Endothelial cell of umbilical vein (primary cell): ENCODE data around the gene CDX1. TPM values are rescaled to one million over a fixed set of nuclear protein-coding genes. Genes with fewer than 3 reads are reported as not detected.

Source experiments
- BruUV-seq: library from RNA; stranded (reverse); fragments of 400-500 nt; replicated peaks from 2 replicates; lab custom pipeline; 2021; lab: Mats Ljungman, UMichigan
- CTCF ChIA-PET: fragments of 300-600, 350-600 bp; sonication (Branson Sonifier 250); formaldehyde crosslinking; loops from one replicate; lab custom pipeline; 2021; ENCODE audit warnings: antibody characterized with exemption, inconsistent platforms; lab: Charles Lee
- POLR2A ChIA-PET: fragments of 300-600, 350-600 bp; sonication (Branson Sonifier 250); formaldehyde crosslinking; loops from one replicate; lab custom pipeline; 2021; ENCODE audit warnings: antibody characterized with exemption, inconsistent platforms; lab: Charles Lee
- DNase-seq: peaks from one replicate; pipeline ENCODE4 v3.0.0-alpha.2; 2011; ENCODE audit warnings: low read depth, low spot score
- FAIRE-seq: peaks from 2 replicates; lab custom pipeline; 2011; peaks lifted over from hg19 to GRCh38; lab: Jason Lieb, UNC
- H2AFZ ChIP-seq: 2 replicates; pipeline ENCODE4 v1.6.0; 2012; ENCODE audit warnings: low read depth, low read length, control low read depth, inconsistent platforms
- H3K27ac ChIP-seq: 2 replicates; pipeline ENCODE4 v1.5.1; 2011; ENCODE audit warnings: low read depth, mild to moderate bottlenecking, control low read depth, low read length, moderate library complexity; ENCODE audit not compliant: insufficient read depth
- H3K27me3 ChIP-seq, 2 experiments: 2 replicates each; pipeline versions ENCODE4 v1.6.0 to v1.6.1; 2011; ENCODE audit warnings: low read length in 2 of 2, mixed read lengths in 1 of 2; ENCODE audit not compliant: control insufficient read depth in 2 of 2, insufficient read depth in 2 of 2
- H3K36me3 ChIP-seq, 2 experiments: 2 replicates in 1 of 2; 3 replicates in 1 of 2; pipeline ENCODE4 v1.5.1; 2011; ENCODE audit warnings: low read length in 2 of 2, mild to moderate bottlenecking in 1 of 2, moderate library complexity in 1 of 2; ENCODE audit not compliant: control insufficient read depth in 2 of 2, insufficient read depth in 2 of 2; ENCODE audit errors: extremely low read depth in 1 of 2
- H3K4me1 ChIP-seq: 3 replicates; pipeline ENCODE4 v1.5.1; 2011; ENCODE audit warnings: mild to moderate bottlenecking, low read length; ENCODE audit not compliant: control insufficient read depth, insufficient read depth; ENCODE audit errors: extremely low read depth
- H3K4me2 ChIP-seq: 2 replicates; pipeline ENCODE4 v1.6.1; 2011; ENCODE audit warnings: low read length, control low read depth, mixed read lengths; ENCODE audit not compliant: insufficient read depth
- H3K4me3 ChIP-seq, 3 experiments: fragments of 200-600 bp in 1 of 3; sonication (generic), shearing (Covaris generic) in 1 of 3; replicated peaks in 1 of 3; 2 replicates each; pipeline ENCODE4 v1.5.1; 2011 to 2016; ENCODE audit warnings: control low read depth in 3 of 3, low read length in 3 of 3, mild to moderate bottlenecking in 2 of 3, inconsistent platforms in 1 of 3, low read depth in 1 of 3, moderate library complexity in 1 of 3; ENCODE audit not compliant: insufficient read depth in 1 of 3
- H3K79me2 ChIP-seq: 2 replicates; pipeline ENCODE4 v1.6.0; 2012; ENCODE audit warnings: low read length, inconsistent platforms; ENCODE audit not compliant: control insufficient read depth, insufficient read depth
- H3K9ac ChIP-seq: replicated peaks from 2 replicates; pipeline ENCODE3; 2011; ENCODE audit warnings: low read length, control low read depth; ENCODE audit not compliant: insufficient read depth; ENCODE audit errors: extremely low read depth
- H3K9me1 ChIP-seq: replicated peaks from 3 replicates; pipeline ENCODE4 v1.6.0; 2011; ENCODE audit warnings: mild to moderate bottlenecking, low read length; ENCODE audit not compliant: control insufficient read depth, insufficient read depth; ENCODE audit errors: extremely low read depth
- H3K9me3 ChIP-seq: replicated peaks from 2 replicates; pipeline ENCODE4 v1.5.1; 2012; ENCODE audit warnings: low read length, inconsistent platforms; ENCODE audit not compliant: control insufficient read depth, insufficient read depth
- H4K20me1 ChIP-seq: replicated peaks from 2 replicates; pipeline ENCODE3; 2011; ENCODE audit warnings: mild to moderate bottlenecking, low read length; ENCODE audit not compliant: control insufficient read depth, insufficient read depth; ENCODE audit errors: extremely low read depth
- CTCF ChIP-seq, 2 donors: IDR thresholded peaks; 1 replicate in 1 of 2; 2 replicates in 1 of 2; pipeline ENCODE4 v1.5.1; 2011; ENCODE audit warnings: low read length in 2 of 2, mild to moderate bottlenecking in 2 of 2, moderate library complexity in 2 of 2, control low read depth in 1 of 2, inconsistent platforms in 1 of 2, low read depth in 1 of 2; ENCODE audit not compliant: insufficient read depth in 1 of 2; ENCODE audit errors: extremely low read depth in 1 of 2
- EZH2 ChIP-seq: IDR thresholded peaks from 2 replicates; pipeline ENCODE4 v1.6.1; 2012; ENCODE audit warnings: borderline replicate concordance, low read depth, mild to moderate bottlenecking, moderate library complexity, low read length, inconsistent platforms; ENCODE audit not compliant: severe bottlenecking
- FOS ChIP-seq: IDR thresholded peaks from 2 replicates; pipeline ENCODE4 v1.6.1; 2011; ENCODE audit warnings: mild to moderate bottlenecking, low read length, moderate library complexity, borderline replicate concordance; ENCODE audit not compliant: insufficient read depth
- GATA2 ChIP-seq: IDR thresholded peaks from 2 replicates; pipeline ENCODE4 v1.7.0; 2011; ENCODE audit warnings: low read depth, mild to moderate bottlenecking, moderate library complexity, mixed read lengths, low read length; ENCODE audit not compliant: insufficient read length, insufficient read depth
- JUN ChIP-seq: IDR thresholded peaks from 2 replicates; pipeline ENCODE4 v1.6.1; 2011; ENCODE audit warnings: borderline replicate concordance, low read depth; ENCODE audit not compliant: insufficient read length, insufficient read depth
- MAX ChIP-seq: IDR thresholded peaks from 2 replicates; pipeline ENCODE4 v1.6.1; 2011; ENCODE audit not compliant: insufficient read depth, insufficient read length
- MYC ChIP-seq: IDR thresholded peaks from one replicate; pipeline ENCODE4 v1.6.1; 2011; ENCODE audit warnings: mild to moderate bottlenecking, low read depth, low read length
- POLR2A ChIP-seq: IDR thresholded peaks from 2 replicates; pipeline ENCODE4 v1.6.1; 2012; ENCODE audit warnings: low read depth, mild to moderate bottlenecking, control low read depth, low read length
- POLR2AphosphoS5 ChIP-seq: IDR thresholded peaks from 2 replicates; pipeline ENCODE4 v1.6.1; 2012; ENCODE audit warnings: low read depth, mild to moderate bottlenecking, control low read depth, low read length, moderate library complexity; ENCODE audit not compliant: insufficient read depth
- dilution Hi-C: fragments of 300-500 bp; cut with MboI; formaldehyde crosslinking; loops from one replicate; pipeline ENCODE4 v1.15.0; 2019; ENCODE audit warnings: low sequenced_read_pairs; ENCODE audit not compliant: extremely low pct_ligation_motif_present
- intact Hi-C: fragments of 100-400 bp; cut with micrococcal nuclease; formaldehyde crosslinking; loops from one replicate; pipeline ENCODE4 v1.10.0; 2022
- polyA plus RNA-seq, 4 experiments: library from polyadenylated mRNA; depleted of rRNA in 3 of 4; stranded (reverse) in 3 of 4; unstranded in 1 of 4; fragments of >200 nt; gene quantifications; 2 replicates each; pipeline versions ENCODE4 v1.2.1 to v1.2.3, GENCODE V29; 2011 to 2012; ENCODE audit warnings: missing spikeins in 1 of 4
- total RNA-seq: library from RNA; stranded (reverse); gene quantifications from 2 replicates; pipeline ENCODE4 v1.2.3, GENCODE V29; 2021

CDX1 gene
- total and polyA plus RNA-seq, 2 donors (not counting 3 experiments of a cell fraction or from before 2014, with no cell fraction given) = not detected

GRCh38 chr5:150188146-150188842 is 21.7 kb downstream of the CDX1 start:
- FAIRE-seq = no peak
- DNase-seq = no peak
- H2AFZ ChIP-seq = no peak overlapping the region
- no peaks in the 10 kb centered on the region for H3K36me3 ChIP-seq
- POLR2A ChIA-PET = no interaction called here
- no peaks in the 10 kb centered on the region for H3K9me1 ChIP-seq
- H3K27me3 ChIP-seq = peaks cover 53 to 58% of the 10 kb centered on the region in 2 experiments
- no peak overlapping the region for H3K4me3 ChIP-seq
- H4K20me1 ChIP-seq = no peaks in the 10 kb centered on the region
- no peaks in the 10 kb centered on the region for H3K4me1 ChIP-seq
- dilution Hi-C loops = no loop called here
- intact Hi-C loops = no loop called here
- H3K4me2 ChIP-seq = no peak overlapping the region
- no TSS peak for BruUV-seq
- TF ChIP-seq POLR2A (no peak), POLR2AphosphoS5 (no peak), JUN (no peak), CTCF (IDR thresholded peaks at IDR 0.05; ENCODE audit: extremely low read depth in 1 of 2, insufficient read depth in 1 of 2, low read depth in 1 of 2, low read length in 2 of 2) (no peak), FOS (no peak), MYC (no peak), GATA2 (no peak), EZH2 (no peak), MAX (no peak)
- CTCF ChIA-PET = no interaction called here
- H3K9me3 ChIP-seq = no peaks in the 10 kb centered on the region
- H3K79me2 ChIP-seq = no peaks in the 10 kb centered on the region
- H3K9ac ChIP-seq = no peak overlapping the region
- H3K27ac ChIP-seq = no peak overlapping the region
